HAP-1 (cell line): ENCODE measurements around the gene ZNF787.
A peak's percentile ranks its signal among the peaks of the same experiment; 100 is the strongest.
"Not testable (repeated sequence)": the region's sequence is repeated elsewhere in the genome, so short reads cannot be mapped to it uniquely, and the experiment has no call there.

Source experiments
- DNase-seq, 2 experiments: peaks; one replicate each; pipeline ENCODE4 v3.0.0-alpha.2; 2016 to 2020; ENCODE audit warnings: low spot score in 2 of 2
- H3K27me3 ChIP-seq: fragments of 250-450 bp; sonication (Bioruptor Pico); 2 replicates; pipeline ENCODE4 v1.5.1; 2020; ENCODE audit warnings: low read depth, mild to moderate bottlenecking, moderate library complexity
- H3K36me3 ChIP-seq: fragments of 250-450 bp; sonication (Bioruptor Pico); replicated peaks from 2 replicates; pipeline ENCODE4 v1.5.1; 2020; ENCODE audit warnings: mild to moderate bottlenecking
- H3K4me1 ChIP-seq: fragments of 250-450 bp; sonication (Bioruptor Pico); 2 replicates; pipeline ENCODE4 v1.5.1; 2020; ENCODE audit warnings: mild to moderate bottlenecking
- H3K4me3 ChIP-seq: fragments of 250-450 bp; sonication (Bioruptor Pico); 2 replicates; pipeline ENCODE4 v1.5.1; 2020; ENCODE audit warnings: mild to moderate bottlenecking, moderate library complexity
- H3K9me3 ChIP-seq: fragments of 250-450 bp; sonication (Bioruptor Pico); 2 replicates; pipeline ENCODE4 v1.5.1; 2020; ENCODE audit warnings: mild to moderate bottlenecking, moderate library complexity
- in situ Hi-C: fragments of 300-500 bp; cut with MboI; formaldehyde crosslinking; loops from 3 replicates; pipeline ENCODE4 v1.14.3; 2020; ENCODE audit warnings: low sequenced_read_pairs, inconsistent platforms, mixed read lengths

Gene ZNF787

GRCh38 chr19:56150358-56150757, 29.3 kb upstream of the ZNF787 start:
- Histone ChIP-seq H3K4me3 (no peak overlapping the region), H3K36me3 (peaks cover 3% of the 10 kb centered on the region; the same call in 1 of the 2 replicates), H3K9me3 (no peaks in the 10 kb centered on the region), H3K27me3 (no peaks in the 10 kb centered on the region), H3K4me1 (no peaks in the 10 kb centered on the region)
- no peak for DNase-seq
- in situ Hi-C loops, result no loop called here

- in situ Hi-C loops, result no loop called here
- no peaks in the 10 kb centered on the region for H3K27me3 ChIP-seq
- no peak for DNase-seq
- H3K4me3 ChIP-seq, result no peak overlapping the region
- no peaks in the 10 kb centered on the region for H3K9me3 ChIP-seq
- H3K4me1 ChIP-seq, result no peaks in the 10 kb centered on the region
- peaks cover 3% of the 10 kb centered on the region; the same call in 1 of the 2 replicates for H3K36me3 ChIP-seq
These were observed 28.6 kb upstream of the ZNF787 start for GRCh38 chr19:56149656-56150038.

GRCh38 chr19:56148955-56149655, 28.0 kb upstream of the ZNF787 start:
- H3K36me3 ChIP-seq, H3K4me1 ChIP-seq, H3K4me3 ChIP-seq, in situ Hi-C loops, H3K9me3 ChIP-seq, DNase-seq, H3K27me3 ChIP-seq: not testable (repeated sequence)

- H3K36me3 ChIP-seq, result peaks cover 3% of the 10 kb centered on the region; the same call in 1 of the 2 replicates
- DNase-seq, result no peak
- no peaks in the 10 kb centered on the region for H3K9me3 ChIP-seq
- no peak overlapping the region for H3K4me3 ChIP-seq
- no peaks in the 10 kb centered on the region for H3K27me3 ChIP-seq
- H3K4me1 ChIP-seq, result no peaks in the 10 kb centered on the region
- in situ Hi-C loops, result no loop called here
These were observed 27.0 kb upstream of the ZNF787 start for GRCh38 chr19:56148096-56148495.

GRCh38 chr19:56147307-56147706, 26.2 kb upstream of the ZNF787 start:
- H3K4me1 ChIP-seq, result no peaks in the 10 kb centered on the region

GRCh38 chr19:56146904-56147303, 25.8 kb upstream of the ZNF787 start:
- in situ Hi-C loops, result no loop called here
- H3K27me3 ChIP-seq, result no peaks in the 10 kb centered on the region
- H3K4me1 ChIP-seq, result no peaks in the 10 kb centered on the region; the same call in 1 of the 2 replicates
- H3K9me3 ChIP-seq, result no peaks in the 10 kb centered on the region
- H3K4me3 ChIP-seq, result no peak overlapping the region
- DNase-seq, result no peak
- H3K36me3 ChIP-seq, result peaks cover 3% of the 10 kb centered on the region; the same call in 1 of the 2 replicates

More at GRCh38 chr19:56147307-56147706, 26.2 kb upstream of the ZNF787 start:
- no peaks in the 10 kb centered on the region for H3K27me3 ChIP-seq
- H3K36me3 ChIP-seq, result peaks cover 3% of the 10 kb centered on the region; the same call in 1 of the 2 replicates
- H3K4me3 ChIP-seq, result no peak overlapping the region
- H3K9me3 ChIP-seq, result no peaks in the 10 kb centered on the region
- in situ Hi-C loops, result no loop called here
- no peak for DNase-seq

- H3K36me3 ChIP-seq, result peaks cover 3% of the 10 kb centered on the region; the same call in 1 of the 2 replicates
- in situ Hi-C loops, result no loop called here
- no peak for DNase-seq
- no peaks in the 10 kb centered on the region for H3K9me3 ChIP-seq
- no peaks in the 10 kb centered on the region; the same call in 1 of the 2 replicates for H3K4me1 ChIP-seq
- H3K4me3 ChIP-seq, result no peak overlapping the region
- H3K27me3 ChIP-seq, result no peaks in the 10 kb centered on the region
These were observed 24.6 kb upstream of the ZNF787 start for GRCh38 chr19:56145698-56146097.

- in situ Hi-C loops, result no loop called here
- no peaks in the 10 kb centered on the region for H3K27me3 ChIP-seq
- no peak overlapping the region for H3K4me3 ChIP-seq
- H3K9me3 ChIP-seq, result no peaks in the 10 kb centered on the region
- peaks cover 4% of the 10 kb centered on the region for H3K4me1 ChIP-seq
- DNase-seq, result no peak
- H3K36me3 ChIP-seq, result peaks cover 3% of the 10 kb centered on the region; the same call in 1 of the 2 replicates
These were observed 23.7 kb upstream of the ZNF787 start for GRCh38 chr19:56144831-56145230.

GRCh38 chr19:56144376-56144775, 23.3 kb upstream of the ZNF787 start:
- Histone ChIP-seq H3K27me3 (no peaks in the 10 kb centered on the region), H3K4me1 (peaks cover 5% of the 10 kb centered on the region), H3K9me3 (no peaks in the 10 kb centered on the region), H3K36me3 (0 out of 2 replicates have a peak, but pooled peaks cover 3% of the 10 kb centered on the region), H3K4me3 (no peak overlapping the region)
- DNase-seq, result no peak
- in situ Hi-C loops, result no loop called here

- in situ Hi-C loops, result no loop called here
- Histone ChIP-seq H3K4me1 (peaks cover 5% of the 10 kb centered on the region), H3K27me3 (no peaks in the 10 kb centered on the region), H3K36me3 (0 out of 2 replicates have a peak, but pooled peaks cover 3% of the 10 kb centered on the region), H3K9me3 (no peaks in the 10 kb centered on the region), H3K4me3 (no peak overlapping the region)
- no peak for DNase-seq
These were observed 21.9 kb upstream of the ZNF787 start for GRCh38 chr19:56142897-56143434.

GRCh38 chr19:56142087-56142787, 21.1 kb upstream of the ZNF787 start:
- in situ Hi-C loops, result no loop called here
- no peaks in the 10 kb centered on the region for H3K27me3 ChIP-seq
- DNase-seq, result no peak
- H3K4me1 ChIP-seq, result peaks cover 5% of the 10 kb centered on the region
- H3K9me3 ChIP-seq, result no peaks in the 10 kb centered on the region
- peak overlapping the region; percentile 25 for H3K4me3 ChIP-seq
- no peaks in the 10 kb centered on the region for H3K36me3 ChIP-seq

- Histone ChIP-seq H3K4me3 (peak overlapping the region; percentile 42), H3K4me1 (peaks cover 5% of the 10 kb centered on the region), H3K9me3 (no peaks in the 10 kb centered on the region), H3K36me3 (no peaks in the 10 kb centered on the region), H3K27me3 (no peaks in the 10 kb centered on the region)
- in situ Hi-C loops, result no loop called here
- DNase-seq, result no peak
These were observed 20.4 kb upstream of the ZNF787 start for GRCh38 chr19:56141417-56141993.

GRCh38 chr19:56140583-56141416, 19.7 kb upstream of the ZNF787 start, which contains the start of gene ZNF444:
Gene ZNF444 (plus strand): TSS chr19:56141287. CDS start chr19:56146912, 5,625 bp downstream.
- no peaks in the 10 kb centered on the region for H3K9me3 ChIP-seq
- no peaks in the 10 kb centered on the region for H3K27me3 ChIP-seq
- H3K4me1 ChIP-seq, result peaks cover 5% of the 10 kb centered on the region
- peak; percentile 98 to 99 for DNase-seq
- in situ Hi-C loops, result no loop called here
- no peaks in the 10 kb centered on the region for H3K36me3 ChIP-seq
- H3K4me3 ChIP-seq, result peak within 1 kb of the TSS; percentile 42
